Adrenal gland (tissue), 5 donors: Measurements from ENCODE around the gene PIGQ.
A peak's percentile ranks its signal among the peaks of the same experiment; 100 is the strongest.

ENCODE experiments used
- CTCF ChIP-seq, 6 experiments: fragments of 450-650 bp in 4 of 6; fragments of 200-600 bp in 2 of 6; sonication (generic) in 1 of 6; IDR thresholded peaks; 1 replicate in 5 of 6; 2 replicates in 1 of 6; pipeline versions ENCODE4 v1.5.1 to v1.8.0; 2016 to 2021; ENCODE audit warnings: antibody characterized with exemption in 6 of 6, mild to moderate bottlenecking in 2 of 6, moderate library complexity in 1 of 6
- POLR2A ChIP-seq, 2 donors: fragments of 450-650 bp; IDR thresholded peaks; one replicate each; pipeline ENCODE4 v1.6.1; 2017; ENCODE audit warnings: antibody characterized with exemption in 2 of 2, mild to moderate bottlenecking in 2 of 2, moderate library complexity in 1 of 2
- donor health status: DM: no; HTN: no; CAD: no.

- TF ChIP-seq POLR2A (IDR thresholded peaks at IDR 0.05) (peak; percentile 46 to 56), CTCF (IDR thresholded peaks at IDR 0.05) (no peak)
Observed at GRCh38 chr16:590188-590814, 20.5 kb downstream of the PIGQ start.
